ENCODE measurements around the gene RBBP5. TPM values are rescaled to one million over a fixed set of nuclear protein-coding genes. Genes with fewer than 3 reads are reported as not detected.

Gene RBBP5
- total RNA-seq, 1 donor from 2014 or later: 11.4 TPM

GRCh38 chr1:205069371-205070125, 52.2 kb downstream of the RBBP5 start:
- Mint-ChIP-seq H3K36me3 (ENCODE audit: low read depth, unreplicated experiment) (no peaks in the 10 kb centered on the region), H3K4me1 (ENCODE audit: unreplicated experiment) (no peaks in the 10 kb centered on the region), H3K27me3 (ENCODE audit: unreplicated experiment) (peaks cover 6% of the 10 kb centered on the region), H3K4me3 (ENCODE audit: unreplicated experiment) (no peak overlapping the region), H3K9me3 (ENCODE audit: unreplicated experiment) (no peaks in the 10 kb centered on the region), H3K27ac (ENCODE audit: unreplicated experiment) (no peak overlapping the region)
- TF ChIP-seq, protein P1, sequence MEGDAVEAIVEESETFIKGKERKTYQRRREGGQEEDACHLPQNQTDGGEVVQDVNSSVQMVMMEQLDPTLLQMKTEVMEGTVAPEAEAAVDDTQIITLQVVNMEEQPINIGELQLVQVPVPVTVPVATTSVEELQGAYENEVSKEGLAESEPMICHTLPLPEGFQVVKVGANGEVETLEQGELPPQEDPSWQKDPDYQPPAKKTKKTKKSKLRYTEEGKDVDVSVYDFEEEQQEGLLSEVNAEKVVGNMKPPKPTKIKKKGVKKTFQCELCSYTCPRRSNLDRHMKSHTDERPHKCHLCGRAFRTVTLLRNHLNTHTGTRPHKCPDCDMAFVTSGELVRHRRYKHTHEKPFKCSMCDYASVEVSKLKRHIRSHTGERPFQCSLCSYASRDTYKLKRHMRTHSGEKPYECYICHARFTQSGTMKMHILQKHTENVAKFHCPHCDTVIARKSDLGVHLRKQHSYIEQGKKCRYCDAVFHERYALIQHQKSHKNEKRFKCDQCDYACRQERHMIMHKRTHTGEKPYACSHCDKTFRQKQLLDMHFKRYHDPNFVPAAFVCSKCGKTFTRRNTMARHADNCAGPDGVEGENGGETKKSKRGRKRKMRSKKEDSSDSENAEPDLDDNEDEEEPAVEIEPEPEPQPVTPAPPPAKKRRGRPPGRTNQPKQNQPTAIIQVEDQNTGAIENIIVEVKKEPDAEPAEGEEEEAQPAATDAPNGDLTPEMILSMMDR (IDR thresholded peaks at IDR 0.05; ENCODE audit: unreplicated experiment): no peak
- no peak for DNase-seq (ENCODE audit: low spot score)

DNA sequence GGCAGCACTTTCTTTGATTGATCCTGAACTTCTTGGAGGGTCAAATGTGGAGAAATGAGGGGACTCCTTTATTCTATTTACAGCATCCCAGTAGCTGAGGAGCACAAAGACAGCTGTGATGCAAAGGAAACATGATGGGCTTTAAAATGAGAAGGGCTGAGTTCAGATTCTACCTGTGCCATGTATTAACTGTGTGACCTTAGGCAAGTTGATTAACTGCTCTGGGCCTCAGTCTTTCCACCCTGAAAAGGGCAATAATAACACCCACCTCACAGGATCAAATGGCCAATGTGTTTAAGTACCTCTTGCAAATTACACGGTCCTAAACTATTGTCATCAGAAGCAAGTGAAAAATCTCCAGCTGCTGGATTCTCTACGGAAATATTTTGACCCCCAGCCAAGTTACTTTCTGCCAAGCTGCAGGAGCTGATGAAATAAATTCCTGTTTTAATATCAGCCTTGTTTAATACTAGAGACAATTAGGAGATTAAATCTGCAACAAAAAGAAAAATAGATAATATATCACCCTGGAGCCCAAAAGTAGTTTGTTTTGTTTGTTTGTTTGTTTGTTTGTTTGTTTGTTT, 53.2 kb downstream of the RBBP5 start:
- Mint-ChIP-seq H3K4me1 (ENCODE audit: unreplicated experiment) (no peaks in the 10 kb centered on the region), H3K4me3 (ENCODE audit: unreplicated experiment) (no peak overlapping the region), H3K36me3 (ENCODE audit: low read depth, unreplicated experiment) (no peaks in the 10 kb centered on the region), H3K9me3 (ENCODE audit: unreplicated experiment) (no peaks in the 10 kb centered on the region), H3K27ac (ENCODE audit: unreplicated experiment) (no peak overlapping the region), H3K27me3 (ENCODE audit: unreplicated experiment) (peaks cover 6% of the 10 kb centered on the region)
- TF ChIP-seq, protein P1 (IDR thresholded peaks at IDR 0.05; ENCODE audit: unreplicated experiment): no peak
- DNase-seq (ENCODE audit: low spot score): no peak

DNA sequence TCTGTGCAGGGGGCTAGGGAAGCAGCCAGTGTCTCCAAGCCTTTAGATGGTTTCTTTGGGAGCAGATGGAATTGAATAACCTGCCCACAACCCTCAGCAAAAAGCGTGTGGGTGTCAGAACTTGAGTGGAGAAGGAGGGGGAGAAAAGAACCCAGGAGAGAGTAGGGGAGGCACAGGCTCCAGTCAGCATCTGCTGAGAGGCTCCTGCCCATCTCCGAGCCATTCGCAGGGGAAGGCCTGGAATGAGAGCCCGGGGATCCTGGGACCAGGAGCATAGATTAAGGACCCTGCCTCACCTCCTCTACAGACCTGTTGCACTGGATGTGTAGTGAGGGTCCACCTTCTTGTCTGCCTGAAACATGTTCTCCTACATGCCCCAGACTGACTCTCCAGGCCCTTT, 53.8 kb downstream of the RBBP5 start:
- H3K27me3 Mint-ChIP-seq (ENCODE audit: unreplicated experiment): peaks cover 8% of the 10 kb centered on the region
- no peak overlapping the region for H3K4me3 Mint-ChIP-seq (ENCODE audit: unreplicated experiment)
- no peaks in the 10 kb centered on the region for H3K9me3 Mint-ChIP-seq (ENCODE audit: unreplicated experiment)
- H3K4me1 Mint-ChIP-seq (ENCODE audit: unreplicated experiment): no peaks in the 10 kb centered on the region
- no peaks in the 10 kb centered on the region for H3K36me3 Mint-ChIP-seq (ENCODE audit: low read depth, unreplicated experiment)
- TF ChIP-seq, protein P1 (IDR thresholded peaks at IDR 0.05; ENCODE audit: unreplicated experiment): no peak
- DNase-seq (ENCODE audit: low spot score): no peak
- no peak overlapping the region for H3K27ac Mint-ChIP-seq (ENCODE audit: unreplicated experiment)

DNA sequence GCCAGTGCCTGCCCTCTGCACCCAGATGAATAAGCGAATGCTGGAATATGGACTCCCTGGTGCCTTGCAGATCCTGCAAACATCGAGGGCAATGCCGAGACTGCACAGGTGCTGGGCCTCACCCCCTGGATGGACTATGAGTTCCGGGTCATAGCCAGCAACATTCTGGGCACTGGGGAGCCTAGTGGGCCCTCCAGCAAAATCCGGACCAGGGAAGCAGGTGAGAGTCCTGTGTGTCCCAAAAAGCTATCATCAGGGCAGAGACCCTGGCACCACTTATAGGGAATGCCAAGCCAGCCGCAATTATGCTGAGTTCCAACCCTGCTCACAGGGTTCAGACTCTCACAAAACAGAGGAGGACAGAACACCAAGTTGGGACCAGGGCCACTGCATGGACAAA, 54.7 kb downstream of the RBBP5 start:
- TF ChIP-seq, protein P1 (IDR thresholded peaks at IDR 0.05; ENCODE audit: unreplicated experiment): no peak
- no peak overlapping the region for H3K27ac Mint-ChIP-seq (ENCODE audit: unreplicated experiment)
- DNase-seq (ENCODE audit: low spot score): no peak
- H3K27me3 Mint-ChIP-seq (ENCODE audit: unreplicated experiment): peaks cover 9% of the 10 kb centered on the region
- H3K4me1 Mint-ChIP-seq (ENCODE audit: unreplicated experiment): no peaks in the 10 kb centered on the region
- H3K9me3 Mint-ChIP-seq (ENCODE audit: unreplicated experiment): no peaks in the 10 kb centered on the region
- H3K4me3 Mint-ChIP-seq (ENCODE audit: unreplicated experiment): no peak overlapping the region
- no peaks in the 10 kb centered on the region for H3K36me3 Mint-ChIP-seq (ENCODE audit: low read depth, unreplicated experiment)

GRCh38 chr1:205066141-205066818, 55.5 kb downstream of the RBBP5 start:
- no peaks in the 10 kb centered on the region for H3K4me1 Mint-ChIP-seq (ENCODE audit: unreplicated experiment)
- DNase-seq (ENCODE audit: low spot score): no peak
- no peaks in the 10 kb centered on the region for H3K36me3 Mint-ChIP-seq (ENCODE audit: low read depth, unreplicated experiment)
- TF ChIP-seq, protein P1 (IDR thresholded peaks at IDR 0.05; ENCODE audit: unreplicated experiment): no peak
- H3K27me3 Mint-ChIP-seq (ENCODE audit: unreplicated experiment): peaks cover 9% of the 10 kb centered on the region
- no peak overlapping the region for H3K4me3 Mint-ChIP-seq (ENCODE audit: unreplicated experiment)
- no peaks in the 10 kb centered on the region for H3K9me3 Mint-ChIP-seq (ENCODE audit: unreplicated experiment)
- H3K27ac Mint-ChIP-seq (ENCODE audit: unreplicated experiment): no peak overlapping the region

Measured in endothelial cell (in vitro differentiated cells).